Mesenteric fat pad (tissue), 1 donor: ENCODE measurements around the gene COL6A5. TPM values are rescaled to one million over a fixed set of nuclear protein-coding genes. Genes with fewer than 3 reads are reported as not detected.
"Not testable (repeated sequence)": the region's sequence is repeated elsewhere in the genome, so short reads cannot be mapped to it uniquely, and the experiment has no call there.

ENCODE experiments used
- DNase-seq: peaks from one replicate; pipeline ENCODE4 v3.0.0-alpha.2; 2020; ENCODE audit warnings: low spot score
- total RNA-seq: library from RNA; stranded (reverse); fragmentation: NEBNext Ultra II Directional; extraction: Animal tissue kit (Norgen Biotek cat#: 25700); gene quantifications from one replicate; pipeline ENCODE4 v1.2.1, GENCODE V29; 2021
- donor health status: DM: yes; HTN: yes; CAD: no.

Gene COL6A5
- total RNA-seq, 1 donor from 2014 or later, result not detected

GRCh38 chr3:130386604-130387263 lies 41.3 kb downstream of the COL6A5 start:
- no peak for DNase-seq

- DNase-seq, result no peak
Measured at GRCh38 chr3:130389743-130390478, 44.4 kb downstream of the COL6A5 start.

- no peak for DNase-seq
Measured at GRCh38 chr3:130392266-130392665, 46.8 kb downstream of the COL6A5 start.

- no peak for DNase-seq
Measured at GRCh38 chr3:130393594-130393993, 48.1 kb downstream of the COL6A5 start.

- DNase-seq, result no peak
Measured at GRCh38 chr3:130395331-130395730, 49.9 kb downstream of the COL6A5 start.

GRCh38 chr3:130395916-130396315 lies 50.4 kb downstream of the COL6A5 start:
- no peak for DNase-seq

GRCh38 chr3:130404401-130404800 lies 58.9 kb downstream of the COL6A5 start:
- DNase-seq, result no peak

- no peak for DNase-seq
Measured at GRCh38 chr3:130405956-130406355, 60.5 kb downstream of the COL6A5 start.

GRCh38 chr3:130408253-130408652 lies 62.8 kb downstream of the COL6A5 start:
- not testable (repeated sequence) for DNase-seq

- no peak for DNase-seq
Measured at GRCh38 chr3:130411320-130411719, 65.8 kb downstream of the COL6A5 start.

GRCh38 chr3:130412991-130413560 lies 67.6 kb downstream of the COL6A5 start:
- no peak for DNase-seq

GRCh38 chr3:130414457-130414856 lies 69.0 kb downstream of the COL6A5 start:
- no peak for DNase-seq

- DNase-seq, result no peak
Measured at GRCh38 chr3:130420466-130420865, 75.0 kb downstream of the COL6A5 start.

GRCh38 chr3:130423064-130423463 lies 77.6 kb downstream of the COL6A5 start:
- DNase-seq, result no peak

GRCh38 chr3:130424837-130425236 lies 79.4 kb downstream of the COL6A5 start:
- no peak for DNase-seq

GRCh38 chr3:130425484-130425883 lies 80.0 kb downstream of the COL6A5 start:
- no peak for DNase-seq

- no peak for DNase-seq
Measured at GRCh38 chr3:130426206-130426605, 80.7 kb downstream of the COL6A5 start.

GRCh38 chr3:130428871-130429712 lies 83.6 kb downstream of the COL6A5 start:
- DNase-seq, result no peak

GRCh38 chr3:130429713-130430023 lies 84.2 kb downstream of the COL6A5 start:
- DNase-seq, result no peak

GRCh38 chr3:130430266-130430665 lies 84.8 kb downstream of the COL6A5 start:
- DNase-seq, result no peak

GRCh38 chr3:130432086-130432485 lies 86.6 kb downstream of the COL6A5 start:
- DNase-seq, result not testable (repeated sequence)

GRCh38 chr3:130433306-130433705 lies 87.8 kb downstream of the COL6A5 start:
- no peak for DNase-seq
